ENCODE data around the gene HEBP2. TPM values are rescaled to one million over a fixed set of nuclear protein-coding genes. Genes with fewer than 3 reads are reported as not detected.

Gene HEBP2
- total and polyA plus RNA-seq, 9 donors: 12.4 to 64.8 (median 44.3) TPM

- Histone ChIP-seq H3K4me1 (ENCODE audit: insufficient read depth) (no peaks in the 10 kb centered on the region), H3K4me3 (no peak overlapping the region), H3K27me3 (no peaks in the 10 kb centered on the region), H3K9me3 (no peaks in the 10 kb centered on the region), H3K36me3 (no peaks in the 10 kb centered on the region), H3K27ac (no peak overlapping the region)
- WGBS, 3 donors: 64 to 72% (median 65%) methylated on average over 5 of the region's 5 CpGs
- intact Hi-C loops (cut with DNase I): no loop called here
- no peak for DNase-seq
- TF ChIP-seq EP300 (IDR thresholded peaks at IDR 0.05): no peak
- TF ChIP-seq POLR2A (IDR thresholded peaks at IDR 0.05): no peak
- no peak for TF ChIP-seq CTCF (IDR thresholded peaks at IDR 0.05)
Observed at GRCh38 chr6:138393871-138394783, 9.9 kb upstream of the HEBP2 start.

GRCh38 chr6:138396709-138397108 is 7.3 kb upstream of the HEBP2 start:
- Histone ChIP-seq H3K27ac (no peak overlapping the region), H3K9me3 (no peaks in the 10 kb centered on the region), H3K4me1 (ENCODE audit: insufficient read depth) (no peaks in the 10 kb centered on the region), H3K27me3 (no peaks in the 10 kb centered on the region), H3K4me3 (no peak overlapping the region), H3K36me3 (no peaks in the 10 kb centered on the region)
- no peak for DNase-seq
- intact Hi-C loops (cut with DNase I): no loop called here
- WGBS, 3 donors: 90 to 95% (median 92%) methylated on average over 5 of the region's 5 CpGs
- no peak for TF ChIP-seq POLR2A (IDR thresholded peaks at IDR 0.05)
- no peak for TF ChIP-seq EP300 (IDR thresholded peaks at IDR 0.05)
- no peak for TF ChIP-seq CTCF (IDR thresholded peaks at IDR 0.05)

- Histone ChIP-seq H3K27ac (no peak overlapping the region), H3K27me3 (no peaks in the 10 kb centered on the region), H3K4me3 (no peak overlapping the region), H3K4me1 (ENCODE audit: insufficient read depth) (no peaks in the 10 kb centered on the region), H3K36me3 (no peaks in the 10 kb centered on the region), H3K9me3 (no peaks in the 10 kb centered on the region)
- no peak for DNase-seq
- no peak for TF ChIP-seq CTCF (IDR thresholded peaks at IDR 0.05)
- TF ChIP-seq EP300 (IDR thresholded peaks at IDR 0.05): no peak
- no peak for TF ChIP-seq POLR2A (IDR thresholded peaks at IDR 0.05)
- WGBS, 3 donors: 79 to 85% (median 80%) methylated on average over 8 of the region's 8 CpGs
- intact Hi-C loops (cut with DNase I): no loop called here
Observed at GRCh38 chr6:138397128-138398122, 6.6 kb upstream of the HEBP2 start.

GRCh38 chr6:138400326-138400725 is 3.7 kb upstream of the HEBP2 start:
- no peak overlapping the region for H3K4me3 ChIP-seq
- no peak overlapping the region for H3K27ac ChIP-seq
- intact Hi-C loops (cut with DNase I): loop anchor here in 1 of 4 donors (10.0 kb wide), 1 partner anchor 286 kb away; no protein-coding TSS in a partner anchor
- 70 to 83% (median 82%) methylated on average over 3 of the region's 3 CpGs for WGBS, 3 donors
- no peaks in the 10 kb centered on the region for H3K27me3 ChIP-seq
- DNase-seq: no peak
- no peaks in the 10 kb centered on the region for H3K36me3 ChIP-seq
- no peaks in the 10 kb centered on the region for H3K9me3 ChIP-seq
- H3K4me1 ChIP-seq (ENCODE audit: insufficient read depth): peaks cover 3% of the 10 kb centered on the region
- no peak for TF ChIP-seq EP300 (IDR thresholded peaks at IDR 0.05)
- no peak for TF ChIP-seq CTCF (IDR thresholded peaks at IDR 0.05)
- no peak for TF ChIP-seq POLR2A (IDR thresholded peaks at IDR 0.05)

Data from ovary (tissue), 9 donors.